Mucosa of rectum (tissue), 2 donors: ENCODE measurements around the gene PLXNB1.
"Not testable (repeated sequence)": the region's sequence is repeated elsewhere in the genome, so short reads cannot be mapped to it uniquely, and the experiment has no call there.

Experiments used
- H3K27ac ChIP-seq, 2 donors: one replicate each; pipeline ENCODE4 v1.7.0; 2013; ENCODE audit warnings: inconsistent platforms in 2 of 2, low read depth in 2 of 2, low read length in 2 of 2
- H3K27me3 ChIP-seq, 2 donors: one replicate each; pipeline ENCODE4 v1.7.0; 2013; ENCODE audit warnings: low read length in 2 of 2; ENCODE audit not compliant: control insufficient read depth in 2 of 2, insufficient read depth in 2 of 2
- H3K36me3 ChIP-seq, 2 donors: one replicate each; pipeline ENCODE4 v1.7.0; 2013; ENCODE audit warnings: low read length in 2 of 2; ENCODE audit not compliant: control insufficient read depth in 2 of 2, insufficient read depth in 2 of 2
- H3K4me1 ChIP-seq, 2 donors: one replicate each; pipeline ENCODE4 v1.7.0; 2013; ENCODE audit warnings: low read length in 2 of 2, mild to moderate bottlenecking in 1 of 2; ENCODE audit not compliant: control insufficient read depth in 2 of 2, insufficient read depth in 2 of 2
- H3K4me3 ChIP-seq, 2 donors: one replicate each; pipeline ENCODE4 v1.7.0; 2013; ENCODE audit warnings: low read length in 2 of 2
- H3K9ac ChIP-seq, 2 donors: one replicate each; pipeline ENCODE4 v1.7.0; 2013; ENCODE audit warnings: low read length in 2 of 2, low read depth in 1 of 2, mild to moderate bottlenecking in 1 of 2
- H3K9me3 ChIP-seq, 2 donors: one replicate each; pipeline ENCODE4 v1.7.0; 2013; ENCODE audit warnings: low read length in 2 of 2; ENCODE audit not compliant: control insufficient read depth in 2 of 2
- donor health status: healthy.
- donor health status: Normal muscosa, but diverticular disease.

PLXNB1 gene

GRCh38 chr3:48406443-48407431 is 23.1 kb downstream of the PLXNB1 start:
- Histone ChIP-seq H3K36me3 (peaks cover 52 to 55% of the 10 kb centered on the region in 2 donors), H3K9me3 (no peaks in the 10 kb centered on the region), H3K27me3 (no peaks in the 10 kb centered on the region), H3K4me1 (no peaks in the 10 kb centered on the region), H3K9ac (no peak overlapping the region), H3K4me3 (no peak overlapping the region), H3K27ac (no peak overlapping the region)

- Histone ChIP-seq H3K9ac (no peak overlapping the region), H3K9me3 (no peaks in the 10 kb centered on the region), H3K27ac (no peak overlapping the region), H3K4me1 (no peaks in the 10 kb centered on the region), H3K27me3 (no peaks in the 10 kb centered on the region), H3K4me3 (no peak overlapping the region), H3K36me3 (peaks cover 44 to 48% of the 10 kb centered on the region in 2 donors)
Observed at GRCh38 chr3:48405971-48406370, 23.9 kb downstream of the PLXNB1 start.

GRCh38 chr3:48405343-48405881 is 24.5 kb downstream of the PLXNB1 start:
- H3K4me3 ChIP-seq = no peak overlapping the region
- no peaks in the 10 kb centered on the region for H3K27me3 ChIP-seq
- H3K27ac ChIP-seq = no peak overlapping the region
- peaks cover 38 to 42% of the 10 kb centered on the region in 2 donors for H3K36me3 ChIP-seq
- no peaks in the 10 kb centered on the region for H3K9me3 ChIP-seq
- no peaks in the 10 kb centered on the region for H3K4me1 ChIP-seq
- H3K9ac ChIP-seq = no peak overlapping the region

- Histone ChIP-seq H3K9ac (no peak overlapping the region), H3K36me3 (peaks cover 34 to 37% of the 10 kb centered on the region in 2 donors), H3K4me1 (no peaks in the 10 kb centered on the region), H3K4me3 (no peak overlapping the region), H3K27me3 (no peaks in the 10 kb centered on the region), H3K27ac (no peak overlapping the region), H3K9me3 (no peaks in the 10 kb centered on the region)
Observed at GRCh38 chr3:48404440-48405342, 25.2 kb downstream of the PLXNB1 start.

DNA sequence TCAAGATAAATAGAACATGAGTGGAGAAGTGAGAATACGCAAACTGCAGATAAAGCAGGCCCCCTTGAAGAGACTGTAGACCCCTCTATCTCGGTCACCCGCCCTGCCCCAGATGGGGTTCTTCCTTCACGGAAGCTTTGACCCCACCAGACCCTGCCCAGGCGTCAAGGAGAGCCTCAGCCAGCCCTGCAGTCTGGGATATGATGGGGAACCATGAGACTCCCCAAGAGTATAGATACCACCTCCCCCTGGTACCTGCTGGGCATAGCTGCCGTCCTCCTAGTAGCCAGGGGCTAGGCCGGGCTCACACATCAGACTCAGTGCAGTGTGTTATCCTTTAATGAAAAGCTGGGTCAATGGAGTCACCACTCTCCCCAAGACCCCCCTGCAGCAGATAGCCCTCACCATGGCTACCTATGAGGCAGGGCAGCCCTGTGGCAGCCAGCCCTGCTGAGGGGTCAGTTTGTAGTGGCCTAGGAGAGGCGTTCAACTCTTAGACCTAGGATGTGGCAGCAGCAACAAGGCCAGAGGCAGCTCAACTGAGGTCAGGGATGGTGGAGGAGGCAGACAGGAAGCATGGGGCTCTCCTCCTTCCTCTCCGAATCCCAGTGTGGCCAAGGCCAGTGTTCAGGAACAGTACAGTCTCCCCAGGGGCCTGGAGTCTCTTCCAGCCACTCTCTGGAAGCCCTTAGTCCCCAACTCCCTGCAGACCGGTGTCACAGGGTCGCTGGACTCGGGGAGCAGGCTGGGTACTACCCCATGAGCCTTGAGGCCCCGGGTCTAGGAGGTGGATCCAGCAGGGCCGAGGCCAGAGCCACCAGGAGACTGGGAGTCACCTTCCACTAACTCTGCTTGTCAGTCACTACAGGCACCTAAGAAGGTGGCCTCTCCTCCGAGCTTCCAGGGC is 26.1 kb downstream of the PLXNB1 start:
- H3K27me3 ChIP-seq = no peaks in the 10 kb centered on the region
- H3K27ac ChIP-seq = no peak overlapping the region
- peaks cover 26 to 28% of the 10 kb centered on the region in 2 donors for H3K36me3 ChIP-seq
- no peaks in the 10 kb centered on the region for H3K4me1 ChIP-seq
- no peaks in the 10 kb centered on the region for H3K9me3 ChIP-seq
- H3K4me3 ChIP-seq = no peak overlapping the region
- H3K9ac ChIP-seq = no peak overlapping the region

DNA sequence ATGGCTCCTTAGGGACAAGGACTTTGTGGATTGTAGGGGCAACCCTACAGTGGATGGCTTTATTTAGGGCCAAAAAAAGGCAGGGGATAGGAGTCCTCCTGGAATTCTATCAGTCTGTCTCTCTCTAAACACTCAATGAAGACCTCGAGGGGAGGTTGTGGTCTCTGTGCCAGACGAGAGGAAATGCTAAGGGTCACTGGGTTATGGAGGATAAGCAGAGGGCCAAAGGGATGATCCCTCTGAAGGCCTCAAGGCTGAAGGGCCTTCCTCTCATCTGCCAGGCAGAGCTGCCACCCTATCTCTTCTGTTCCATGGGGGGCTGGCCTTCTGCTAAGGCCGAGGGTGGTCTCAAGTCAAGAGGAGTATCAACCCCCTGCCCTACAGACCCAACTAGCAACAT is 27.0 kb downstream of the PLXNB1 start:
- Histone ChIP-seq H3K27me3 (no peaks in the 10 kb centered on the region), H3K9me3 (no peaks in the 10 kb centered on the region), H3K4me1 (no peaks in the 10 kb centered on the region), H3K9ac (no peak overlapping the region), H3K27ac (peak overlapping the region; percentile 45 to 50), H3K36me3 (peaks cover 20 to 25% of the 10 kb centered on the region in 2 donors), H3K4me3 (no peak overlapping the region)

- Histone ChIP-seq H3K9ac (no peak overlapping the region), H3K27ac (peak overlapping the region; percentile 45 to 50), H3K36me3 (peaks cover 18 to 25% of the 10 kb centered on the region in 2 donors), H3K4me3 (no peak overlapping the region), H3K4me1 (no peaks in the 10 kb centered on the region), H3K9me3 (no peaks in the 10 kb centered on the region), H3K27me3 (no peaks in the 10 kb centered on the region)
Observed at GRCh38 chr3:48402281-48402732, 27.6 kb downstream of the PLXNB1 start.

DNA sequence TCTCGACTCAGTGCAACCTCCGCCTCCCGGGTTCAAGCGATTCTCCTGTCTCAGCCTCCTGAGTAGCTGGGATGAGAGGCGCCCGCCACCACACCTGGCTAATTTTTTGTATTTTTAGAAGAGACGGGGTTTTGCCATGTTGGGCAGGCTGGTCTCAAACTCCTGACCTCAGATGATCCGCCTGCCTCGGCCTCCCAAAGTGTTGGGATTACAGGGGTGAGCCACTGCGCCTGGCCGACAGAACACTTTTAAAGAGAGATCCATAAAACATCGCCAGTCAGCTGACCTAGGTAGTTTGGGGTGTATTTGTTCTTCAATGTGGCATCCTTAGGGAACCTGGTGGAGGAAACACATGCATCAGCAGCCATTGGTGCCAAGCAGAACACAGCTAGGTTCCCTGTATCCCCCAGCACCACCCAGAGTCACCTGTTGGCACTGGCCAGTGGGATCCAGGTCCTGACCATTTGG is 28.4 kb downstream of the PLXNB1 start:
- peak overlapping the region; percentile 35 to 40 for H3K27ac ChIP-seq
- not testable (repeated sequence) for H3K4me1 ChIP-seq, H3K4me3 ChIP-seq, H3K27me3 ChIP-seq, H3K9me3 ChIP-seq, H3K9ac ChIP-seq
- H3K36me3 ChIP-seq = peaks cover 10 to 25% of the 10 kb centered on the region in 2 donors

GRCh38 chr3:48400824-48401433 is 29.0 kb downstream of the PLXNB1 start:
- H3K27me3 ChIP-seq = no peaks in the 10 kb centered on the region
- no peak overlapping the region for H3K9ac ChIP-seq
- H3K27ac ChIP-seq = no peak overlapping the region
- no peaks in the 10 kb centered on the region for H3K9me3 ChIP-seq
- H3K4me1 ChIP-seq = no peaks in the 10 kb centered on the region
- no peak overlapping the region for H3K4me3 ChIP-seq
- H3K36me3 ChIP-seq = peaks cover 10 to 22% of the 10 kb centered on the region in 2 donors
